ENCODE results near the gene CDH6.
A peak's percentile ranks its signal among the peaks of the same experiment; 100 is the strongest.

The CDH6 gene

GRCh38 chr5:31285025-31285424, 91.5 kb downstream of the CDH6 start:
- TF ChIP-seq CTCF (IDR thresholded peaks at IDR 0.05; ENCODE audit: control insufficient read depth, insufficient read depth, low read depth, low read length, missing control alignments), result no peak
- H3K4me3 ChIP-seq (ENCODE audit: control insufficient read depth, low read depth, low read length), result no peak overlapping the region
- no peak for DNase-seq (ENCODE audit: low read depth)

GRCh38 chr5:31287985-31288384, 94.5 kb downstream of the CDH6 start:
- no peak for TF ChIP-seq CTCF (IDR thresholded peaks at IDR 0.05; ENCODE audit: control insufficient read depth, insufficient read depth, low read depth, low read length, missing control alignments)
- no peak for DNase-seq (ENCODE audit: low read depth)
- no peak overlapping the region for H3K4me3 ChIP-seq (ENCODE audit: control insufficient read depth, low read depth, low read length)

- H3K4me3 ChIP-seq (ENCODE audit: control insufficient read depth, low read depth, low read length), result no peak overlapping the region
- no peak for DNase-seq (ENCODE audit: low read depth)
- TF ChIP-seq CTCF (IDR thresholded peaks at IDR 0.05; ENCODE audit: control insufficient read depth, insufficient read depth, low read depth, low read length, missing control alignments), result no peak
Observed at GRCh38 chr5:31289429-31289828, 95.9 kb downstream of the CDH6 start.

GRCh38 chr5:31291323-31291854, 97.9 kb downstream of the CDH6 start:
- no peak overlapping the region for H3K4me3 ChIP-seq (ENCODE audit: control insufficient read depth, low read depth, low read length)
- peak; percentile 30 for TF ChIP-seq CTCF (IDR thresholded peaks at IDR 0.05; ENCODE audit: control insufficient read depth, insufficient read depth, low read depth, low read length, missing control alignments)
- no peak for DNase-seq (ENCODE audit: low read depth)

- DNase-seq (ENCODE audit: low read depth), result no peak
- no peak for TF ChIP-seq CTCF (IDR thresholded peaks at IDR 0.05; ENCODE audit: control insufficient read depth, insufficient read depth, low read depth, low read length, missing control alignments)
- H3K4me3 ChIP-seq (ENCODE audit: control insufficient read depth, low read depth, low read length), result no peak overlapping the region
Observed at GRCh38 chr5:31300501-31300900, 107.0 kb downstream of the CDH6 start.

- no peak for DNase-seq (ENCODE audit: low read depth)
- no peak for TF ChIP-seq CTCF (IDR thresholded peaks at IDR 0.05; ENCODE audit: control insufficient read depth, insufficient read depth, low read depth, low read length, missing control alignments)
- H3K4me3 ChIP-seq (ENCODE audit: control insufficient read depth, low read depth, low read length), result no peak overlapping the region
Observed at GRCh38 chr5:31301833-31302232, 108.3 kb downstream of the CDH6 start.

- no peak for DNase-seq (ENCODE audit: low read depth)
- TF ChIP-seq CTCF (IDR thresholded peaks at IDR 0.05; ENCODE audit: control insufficient read depth, insufficient read depth, low read depth, low read length, missing control alignments), result no peak
- H3K4me3 ChIP-seq (ENCODE audit: control insufficient read depth, low read depth, low read length), result no peak overlapping the region
Observed at GRCh38 chr5:31303688-31304087, 110.2 kb downstream of the CDH6 start.

Measured in AG09309 (cell line).